Retinal pigment epithelial cell (primary cell): Measurements from ENCODE around the gene GEMIN4.
"Not testable (repeated sequence)": the region's sequence is repeated elsewhere in the genome, so short reads cannot be mapped to it uniquely, and the experiment has no call there.

Experiments
- DNase-seq: peaks from one replicate; pipeline ENCODE4 v3.0.0-alpha.2; 2010; ENCODE audit warnings: low read depth
- H3K4me3 ChIP-seq: 2 replicates; pipeline ENCODE4 v1.5.1; 2011; ENCODE audit warnings: mild to moderate bottlenecking, low read length, control low read depth, moderate library complexity
- TF ChIP-seq, protein P1 (sequence below): conservative IDR thresholded peaks from 2 replicates; pipeline ENCODE4 v1.5.1; 2011; ENCODE audit warnings: low read depth, low read length, control low read depth, inconsistent platforms

The GEMIN4 gene

DNA sequence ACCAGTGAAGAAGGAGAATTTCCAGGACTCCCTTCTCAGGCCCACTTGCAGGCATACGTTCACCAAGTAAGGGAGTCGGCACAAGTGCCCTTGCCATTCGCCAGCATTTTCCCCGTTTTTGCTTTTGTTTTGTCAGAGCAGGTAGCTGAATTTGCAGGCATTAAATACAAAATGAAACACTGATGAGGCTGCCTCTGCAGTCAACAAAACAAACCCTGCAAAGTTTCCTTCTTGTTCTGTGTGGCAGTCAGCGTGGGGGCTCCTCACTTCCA is 22.2 kb upstream of the GEMIN4 start:
- DNase-seq: no peak
- TF ChIP-seq, protein P1, sequence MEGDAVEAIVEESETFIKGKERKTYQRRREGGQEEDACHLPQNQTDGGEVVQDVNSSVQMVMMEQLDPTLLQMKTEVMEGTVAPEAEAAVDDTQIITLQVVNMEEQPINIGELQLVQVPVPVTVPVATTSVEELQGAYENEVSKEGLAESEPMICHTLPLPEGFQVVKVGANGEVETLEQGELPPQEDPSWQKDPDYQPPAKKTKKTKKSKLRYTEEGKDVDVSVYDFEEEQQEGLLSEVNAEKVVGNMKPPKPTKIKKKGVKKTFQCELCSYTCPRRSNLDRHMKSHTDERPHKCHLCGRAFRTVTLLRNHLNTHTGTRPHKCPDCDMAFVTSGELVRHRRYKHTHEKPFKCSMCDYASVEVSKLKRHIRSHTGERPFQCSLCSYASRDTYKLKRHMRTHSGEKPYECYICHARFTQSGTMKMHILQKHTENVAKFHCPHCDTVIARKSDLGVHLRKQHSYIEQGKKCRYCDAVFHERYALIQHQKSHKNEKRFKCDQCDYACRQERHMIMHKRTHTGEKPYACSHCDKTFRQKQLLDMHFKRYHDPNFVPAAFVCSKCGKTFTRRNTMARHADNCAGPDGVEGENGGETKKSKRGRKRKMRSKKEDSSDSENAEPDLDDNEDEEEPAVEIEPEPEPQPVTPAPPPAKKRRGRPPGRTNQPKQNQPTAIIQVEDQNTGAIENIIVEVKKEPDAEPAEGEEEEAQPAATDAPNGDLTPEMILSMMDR: no peak

GRCh38 chr17:773467-774312 is 21.6 kb upstream of the GEMIN4 start:
- no peak overlapping the region for H3K4me3 ChIP-seq
- DNase-seq: no peak
- TF ChIP-seq, protein P1: no peak

More for the DNA sequence above, 22.2 kb upstream of the GEMIN4 start:
- no peak overlapping the region for H3K4me3 ChIP-seq

DNA sequence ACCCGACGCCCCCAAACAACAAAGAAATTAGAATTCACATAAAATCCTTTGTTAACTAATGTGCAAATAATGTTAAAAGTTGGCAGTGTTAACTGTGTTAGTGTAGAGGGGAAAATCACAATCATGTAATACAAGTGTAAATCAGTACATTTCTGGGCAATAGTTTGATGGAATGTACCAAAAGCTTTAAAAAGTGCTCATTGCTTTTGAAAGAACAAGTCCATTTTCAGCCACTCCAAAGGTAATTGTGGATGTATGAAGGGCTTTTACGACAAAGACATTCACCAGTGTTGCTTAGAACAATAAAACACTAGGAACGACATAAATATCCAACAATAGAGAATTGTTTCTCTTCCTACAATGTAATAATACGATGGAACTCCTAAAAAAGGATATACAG is 21.0 kb upstream of the GEMIN4 start:
- TF ChIP-seq, protein P1: no peak
- H3K4me3 ChIP-seq: no peak overlapping the region
- DNase-seq: no peak

GRCh38 chr17:767076-767475 is 15.0 kb upstream of the GEMIN4 start:
- H3K4me3 ChIP-seq: no peak overlapping the region
- TF ChIP-seq, protein P1: no peak
- DNase-seq: no peak

DNA sequence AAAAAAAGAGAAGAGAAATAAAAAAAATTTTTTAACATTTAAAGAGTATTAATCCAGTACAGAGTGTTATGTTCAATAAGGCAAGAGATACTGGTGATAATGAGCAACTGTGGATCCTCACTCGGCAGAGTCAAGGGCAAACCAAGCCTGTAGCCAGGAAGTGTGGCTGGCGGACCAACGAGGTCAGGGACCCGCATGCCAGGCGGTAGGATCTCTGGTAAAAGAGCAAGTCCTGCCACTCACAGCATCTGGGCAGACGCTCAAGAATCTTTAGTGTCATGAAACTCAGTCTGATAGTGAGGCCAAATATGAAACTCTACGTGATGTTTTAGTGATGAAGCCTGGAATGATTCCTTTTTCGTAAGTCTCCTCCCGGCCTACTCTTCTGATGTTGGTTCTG is 8.3 kb upstream of the GEMIN4 start:
- H3K4me3 ChIP-seq: no peak overlapping the region
- no peak for DNase-seq
- TF ChIP-seq, protein P1: no peak

GRCh38 chr17:759964-760363 is 7.9 kb upstream of the GEMIN4 start:
- H3K4me3 ChIP-seq: no peak overlapping the region
- DNase-seq: no peak
- TF ChIP-seq, protein P1: no peak

- H3K4me3 ChIP-seq, DNase-seq: not testable (repeated sequence)
Measured at GRCh38 chr17:756010-756567, 4.0 kb upstream of the GEMIN4 start.

DNA sequence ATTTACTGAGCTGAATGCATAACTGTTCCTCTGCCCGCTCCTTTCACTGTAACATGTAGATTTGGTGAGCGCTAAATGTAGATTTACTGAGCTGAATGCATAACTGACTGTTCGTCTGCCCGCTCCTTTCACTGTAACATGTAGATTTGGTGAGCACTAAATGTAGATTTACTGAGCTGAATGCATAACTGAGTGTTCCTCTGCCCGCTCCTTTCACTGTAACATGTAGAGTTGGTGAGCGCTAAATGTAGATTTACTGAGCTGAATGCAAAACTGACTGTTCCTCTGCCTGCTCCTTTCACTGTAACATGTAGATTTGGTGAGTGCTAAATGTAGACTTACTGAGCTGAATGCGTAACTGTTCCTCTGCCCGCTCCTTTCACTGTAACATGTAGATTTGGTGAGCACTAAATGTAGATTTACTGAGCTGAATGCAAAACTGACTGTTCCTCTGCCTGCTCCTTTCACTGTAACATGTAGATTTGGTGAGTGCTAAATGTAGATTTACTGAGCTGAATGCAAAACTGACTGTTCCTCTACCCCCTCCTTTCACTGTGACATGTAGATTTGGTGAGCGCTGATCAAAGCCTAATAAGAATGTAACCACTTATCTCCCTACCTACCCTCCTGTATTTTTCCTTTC is 3.4 kb upstream of the GEMIN4 start:
- DNase-seq, H3K4me3 ChIP-seq: not testable (repeated sequence)
